ENCODE data around the gene PRRT1. TPM values are rescaled to one million over a fixed set of nuclear protein-coding genes. Genes with fewer than 3 reads are reported as not detected.

PRRT1 gene
- total RNA-seq, 2 donors from 2014 or later: 3.8 to 6.8 TPM

GRCh38 chr6:32196682-32197616 is 45.2 kb upstream of the PRRT1 start:
- DNase-seq (ENCODE audit: low spot score) (no peak), ATAC-seq (ENCODE audit: insufficient number of reproducible peaks, low FRiP score, low read depth) (no peak)
- peaks cover 11 to 18% of the 10 kb centered on the region in 2 donors for H3K4me1 ChIP-seq (ENCODE audit: control insufficient read depth in 1 of 2, low read depth in 2 of 2)
- H3K4me3 ChIP-seq: peak overlapping the region; percentile 96
- no peaks in the 10 kb centered on the region for H3K9me3 ChIP-seq
- no peaks in the 10 kb centered on the region for H3K36me3 ChIP-seq
- peak overlapping the region; percentile 98 to 100 for H3K27ac ChIP-seq
- no peak for TF ChIP-seq CTCF (IDR thresholded peaks at IDR 0.05)
- no peaks in the 10 kb centered on the region for H3K27me3 ChIP-seq (replicated peaks; ENCODE audit: insufficient read depth)

GRCh38 chr6:32195902-32196681 is 44.4 kb upstream of the PRRT1 start:
- TF ChIP-seq CTCF (IDR thresholded peaks at IDR 0.05): peak; percentile 1
- ATAC-seq (ENCODE audit: insufficient number of reproducible peaks, low FRiP score, low read depth) (peak; percentile 16), DNase-seq (ENCODE audit: low spot score) (peak; percentile 74)
- H3K27me3 ChIP-seq (replicated peaks; ENCODE audit: insufficient read depth): no peaks in the 10 kb centered on the region
- H3K4me1 ChIP-seq (ENCODE audit: control insufficient read depth in 1 of 2, low read depth in 2 of 2): peaks cover 14 to 24% of the 10 kb centered on the region in 2 donors
- peak overlapping the region; percentile 98 to 100 for H3K27ac ChIP-seq
- no peaks in the 10 kb centered on the region for H3K9me3 ChIP-seq
- H3K36me3 ChIP-seq: no peaks in the 10 kb centered on the region
- peak overlapping the region; percentile 96 for H3K4me3 ChIP-seq

DNA sequence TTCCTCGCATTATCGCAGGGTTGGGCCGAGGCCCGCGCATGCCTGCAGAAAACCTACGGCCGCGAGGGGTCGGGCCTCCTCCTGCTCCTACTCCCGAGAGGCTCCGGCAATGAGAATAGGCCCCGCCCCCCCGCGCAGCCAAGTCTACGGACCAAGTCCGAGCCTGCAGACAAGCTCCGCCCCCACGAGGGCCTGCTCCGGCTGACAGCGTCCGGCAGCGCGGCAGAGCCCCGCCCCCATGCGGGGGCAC is 43.8 kb upstream of the PRRT1 start:
- Histone ChIP-seq H3K4me1 (ENCODE audit: control insufficient read depth in 1 of 2, low read depth in 2 of 2) (peaks cover 17 to 27% of the 10 kb centered on the region in 2 donors), H3K4me3 (peak overlapping the region; percentile 96), H3K27ac (peak overlapping the region; percentile 98 to 100), H3K27me3 (replicated peaks; ENCODE audit: insufficient read depth) (no peaks in the 10 kb centered on the region), H3K9me3 (no peaks in the 10 kb centered on the region), H3K36me3 (no peaks in the 10 kb centered on the region)
- DNase-seq (ENCODE audit: low spot score): peak; percentile 100
- peak; percentile 86 for ATAC-seq (ENCODE audit: insufficient number of reproducible peaks, low FRiP score, low read depth)
- peak; percentile 28 for TF ChIP-seq CTCF (IDR thresholded peaks at IDR 0.05)

DNA sequence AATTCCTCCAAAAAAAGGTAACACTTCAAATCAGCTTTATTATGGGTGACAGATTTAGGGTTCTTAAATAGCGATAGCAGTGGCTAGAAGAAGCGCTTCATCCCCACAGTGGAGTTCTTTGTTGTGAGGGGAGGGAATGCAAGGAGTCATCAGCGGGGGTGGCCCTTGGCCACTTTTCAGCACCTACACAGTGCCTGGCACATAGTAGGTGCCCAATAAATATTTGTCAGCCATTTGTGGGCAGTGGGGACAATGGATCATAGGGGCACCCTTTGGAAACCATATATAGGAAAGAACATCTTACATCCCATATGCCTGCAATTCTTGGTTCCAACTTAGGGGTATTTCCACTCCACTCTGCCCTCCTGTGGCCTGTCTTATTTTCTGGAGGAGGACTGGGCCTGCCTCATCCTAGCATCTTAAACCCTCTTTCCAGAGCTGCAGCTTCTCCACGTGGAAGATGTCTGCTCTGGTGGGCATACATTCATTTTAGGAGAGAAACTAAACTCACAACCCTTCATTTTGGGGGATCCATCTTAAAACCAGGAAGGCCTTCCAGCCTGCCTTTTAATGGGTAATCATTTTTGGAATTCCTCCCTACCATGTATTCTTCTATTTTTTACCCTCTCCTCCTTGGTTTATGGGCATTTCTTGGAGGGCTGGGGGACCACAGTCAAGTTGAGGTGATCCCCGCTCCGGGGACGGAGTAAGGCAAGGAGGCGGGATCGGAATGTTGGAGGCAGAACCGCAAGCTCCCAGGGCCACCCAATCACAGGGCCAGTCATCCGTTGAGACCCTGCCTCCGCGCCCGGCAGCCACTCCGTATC is 43.3 kb upstream of the PRRT1 start:
- H3K4me1 ChIP-seq (ENCODE audit: control insufficient read depth in 1 of 2, low read depth in 2 of 2): peaks cover 17 to 27% of the 10 kb centered on the region in 2 donors
- no peaks in the 10 kb centered on the region for H3K9me3 ChIP-seq
- DNase-seq (ENCODE audit: low spot score) (no peak), ATAC-seq (ENCODE audit: insufficient number of reproducible peaks, low FRiP score, low read depth) (no peak)
- TF ChIP-seq CTCF (IDR thresholded peaks at IDR 0.05): peak; percentile 38
- H3K36me3 ChIP-seq: no peaks in the 10 kb centered on the region
- H3K27ac ChIP-seq: peak overlapping the region; percentile 84 to 100
- peak overlapping the region; percentile 66 for H3K4me3 ChIP-seq
- H3K27me3 ChIP-seq (replicated peaks; ENCODE audit: insufficient read depth): no peaks in the 10 kb centered on the region

Data from thoracic aorta (tissue), 2 donors.